Testis (tissue), 3 donors: Measurements from ENCODE around the gene RIC1. TPM values are rescaled to one million over a fixed set of nuclear protein-coding genes. Genes with fewer than 3 reads are reported as not detected.

ENCODE experiments used
- DNase-seq: peaks from one replicate; pipeline ENCODE4 v3.0.0-alpha.2; 2019
- H3K27ac ChIP-seq, 2 donors: fragments of 200-600 bp; sonication (generic); one replicate each; pipeline ENCODE4 v1.5.1; 2019
- H3K27me3 ChIP-seq: fragments of 200-600 bp; sonication (generic); one replicate; pipeline ENCODE4 v1.5.1; 2019
- H3K36me3 ChIP-seq: fragments of 200-600 bp; sonication (generic); one replicate; pipeline ENCODE4 v1.5.1; 2017; ENCODE audit warnings: low read depth; ENCODE audit errors: missing control alignments
- H3K4me1 ChIP-seq: fragments of 200-600 bp; sonication (generic); one replicate; pipeline ENCODE4 v1.5.1; 2019
- H3K4me3 ChIP-seq, 2 donors: fragments of 200-600 bp; sonication (generic); one replicate each; pipeline ENCODE4 v1.5.1; 2017 to 2019
- H3K9me3 ChIP-seq: fragments of 200-600 bp; sonication (generic); one replicate; pipeline ENCODE4 v1.5.1; 2017
- CTCF ChIP-seq, 3 experiments: fragments of 450-650 bp in 2 of 3; fragments of 200-600 bp in 1 of 3; sonication (generic) in 1 of 3; IDR thresholded peaks; one replicate each; pipeline ENCODE4 v1.5.1; 2016 to 2019; ENCODE audit warnings: antibody characterized with exemption in 3 of 3, mild to moderate bottlenecking in 2 of 3, moderate library complexity in 1 of 3
- POLR2A ChIP-seq: fragments of 450-650 bp; IDR thresholded peaks from one replicate; pipeline ENCODE4 v1.6.1; 2017; ENCODE audit warnings: antibody characterized with exemption, mild to moderate bottlenecking, moderate library complexity
- WGBS, 2 donors: methylation state at CpG; one replicate each; pipeline ENCODE4 v1.1.5; 2018; 5-methylcytosine and 5-hydroxymethylcytosine counted together
- intact Hi-C: fragments of 100-400 bp; cut with DNase I; formaldehyde crosslinking; loops from one replicate; pipeline ENCODE4 v1.15.1; 2023; ENCODE audit warnings: low total_unique reads
- polyA plus RNA-seq: library from polyadenylated mRNA; stranded (reverse); fragments of 350-450 nt; fragmentation: Illumina TruSeq; extraction: RNeasy Lipid Tissue Mini Kit (QIAGEN cat#74804); gene quantifications from one replicate; pipeline ENCODE4 v1.2.3, GENCODE V29; 2014; ENCODE audit warnings: low read depth, low replicate concordance; ENCODE audit not compliant: insufficient read depth
- total RNA-seq, 2 donors: library from RNA; depleted of rRNA; stranded (reverse); fragments of >200 nt; gene quantifications; one replicate each; pipeline ENCODE4 v1.2.3, GENCODE V29; 2016

Gene RIC1
- total and polyA plus RNA-seq, 3 donors from 2014 or later, result 25.6 to 45.5 (median 44.0) TPM

- intact Hi-C loops, result no loop called here
- no peak for DNase-seq
- no peak overlapping the region for H3K4me3 ChIP-seq
- no peaks in the 10 kb centered on the region for H3K4me1 ChIP-seq
- H3K27me3 ChIP-seq, result no peaks in the 10 kb centered on the region
- 76 to 82% methylated on average over 1 of the region's 1 CpG for WGBS, 2 donors
- H3K9me3 ChIP-seq, result no peaks in the 10 kb centered on the region
- H3K36me3 ChIP-seq, result no peaks in the 10 kb centered on the region
- TF ChIP-seq POLR2A (no peak), CTCF (IDR thresholded peaks at IDR 0.05) (no peak)
- no peak overlapping the region for H3K27ac ChIP-seq
These were observed 196.3 kb downstream of the RIC1 start for GRCh38 chr9:5825223-5825622.

Other genes starting within 250 kb of the RIC1 start
- gene PLGRKT, start 191.2 kb upstream of the RIC1 start, total RNA-seq, result 1 to 10 TPM; 7.5 to 9.5 TPM
- gene PLGRKT, start 191.2 kb upstream of the RIC1 start, polyA plus RNA-seq, result 13.4 TPM
- gene CD274, start 178.6 kb upstream of the RIC1 start, total RNA-seq, result 1 to 10 TPM; 1.3 to 1.5 TPM
- 4.6 TPM for gene CD274, start 178.6 kb upstream of the RIC1 start, polyA plus RNA-seq
- under 1 TPM; 0.63 to 0.81 TPM for gene PDCD1LG2, start 118.6 kb upstream of the RIC1 start, total RNA-seq
- gene PDCD1LG2, start 118.6 kb upstream of the RIC1 start, polyA plus RNA-seq, result 2.4 TPM
- 10 to 100 TPM; 25.7 to 28.9 TPM for gene ERMP1, start 204.0 kb downstream of the RIC1 start, total RNA-seq
- gene ERMP1, start 204.0 kb downstream of the RIC1 start, polyA plus RNA-seq, result 28.4 TPM